Panc1 (cell line): ENCODE results near the gene C5orf52. TPM values are rescaled to one million over a fixed set of nuclear protein-coding genes. Genes with fewer than 3 reads are reported as not detected.
"Not testable (repeated sequence)": the region's sequence is repeated elsewhere in the genome, so short reads cannot be mapped to it uniquely, and the experiment has no call there.

ENCODE experiments used
- ATAC-seq: fragments of 200-7000 bp; cut with Tn5 transposase; 2 replicates; pipeline ENCODE4 v1.9.1; 2020; ENCODE audit warnings: mild to moderate bottlenecking, moderate library complexity
- BruUV-seq: library from RNA; stranded (reverse); fragments of 400-500 nt; replicated peaks from 2 replicates; lab custom pipeline; 2021; lab: Mats Ljungman, UMichigan
- CTCF ChIA-PET: fragments of 300-600 bp; sonication (Branson Sonifier 250); formaldehyde crosslinking; loops from one replicate; lab custom pipeline; 2022; ENCODE audit warnings: antibody characterized with exemption; lab: Charles Lee
- POLR2A ChIA-PET: fragments of 300-600 bp; sonication (Branson Sonifier 250); formaldehyde crosslinking; loops from one replicate; lab custom pipeline; 2022; ENCODE audit warnings: antibody characterized with exemption; lab: Charles Lee
- DNase-seq: peaks from one replicate; pipeline ENCODE4 v3.0.0-alpha.2; 2010; ENCODE audit warnings: low read depth, low spot score
- H3K27ac ChIP-seq: 2 replicates; pipeline ENCODE4 v1.5.1; 2011; ENCODE audit warnings: mild to moderate bottlenecking, low read length, inconsistent platforms
- H3K27me3 ChIP-seq: fragments of 200-500 bp; sonication (Bioruptor generic); 2 replicates; pipeline ENCODE4 v1.6.0; 2014; ENCODE audit warnings: low read length, inconsistent platforms; ENCODE audit not compliant: control insufficient read depth, insufficient read depth
- H3K36me3 ChIP-seq: fragments of 200-500 bp; sonication (Bioruptor generic); 2 replicates; pipeline ENCODE4 v1.5.1; 2014; ENCODE audit warnings: inconsistent platforms, mild to moderate bottlenecking, low read length, moderate library complexity; ENCODE audit not compliant: control insufficient read depth, insufficient read depth
- H3K4me1 ChIP-seq: 2 replicates; pipeline ENCODE4 v1.5.1; 2011; ENCODE audit warnings: inconsistent platforms, mild to moderate bottlenecking, low read length, moderate library complexity; ENCODE audit not compliant: control insufficient read depth, insufficient read depth
- H3K4me3 ChIP-seq, 2 experiments: 2 replicates each; pipeline ENCODE4 v1.5.1; 2011 to 2012; ENCODE audit warnings: low read depth in 2 of 2, low read length in 2 of 2, mild to moderate bottlenecking in 2 of 2, inconsistent platforms in 1 of 2, moderate library complexity in 1 of 2
- H3K9me3 ChIP-seq: fragments of 200-500 bp; sonication (Bioruptor generic); 2 replicates; pipeline ENCODE4 v1.5.1; 2014; ENCODE audit warnings: low read depth, mild to moderate bottlenecking, inconsistent platforms, low read length, moderate library complexity; ENCODE audit not compliant: control insufficient read depth, insufficient read depth
- in situ Hi-C: cut with HindIII; loops from 2 replicates; pipeline ENCODE4 v1.10.0; 2016; ENCODE audit warnings: low sequenced_read_pairs, low pct_unique_long_range_greater_than_20kb
- intact Hi-C: fragments of 100-400 bp; cut with micrococcal nuclease; formaldehyde crosslinking; loops from one replicate; pipeline ENCODE4 v1.10.0; 2022; ENCODE audit not compliant: unreplicated experiment
- total RNA-seq: library from RNA; stranded (reverse); gene quantifications from one replicate; pipeline ENCODE4 v1.2.1, GENCODE V29; 2021; ENCODE audit not compliant: unreplicated experiment

Gene C5orf52
- total RNA-seq, 1 experiment from 2014 or later = not detected

GRCh38 chr5:157726607-157727006 lies 55.3 kb downstream of the C5orf52 start:
- H3K4me1 ChIP-seq, H3K36me3 ChIP-seq, POLR2A ChIA-PET, H3K9me3 ChIP-seq, H3K27ac ChIP-seq, in situ Hi-C loops, intact Hi-C loops, H3K4me3 ChIP-seq, ATAC-seq, H3K27me3 ChIP-seq, DNase-seq, BruUV-seq, CTCF ChIA-PET: not testable (repeated sequence)

GRCh38 chr5:157727858-157728257 lies 56.5 kb downstream of the C5orf52 start:
- in situ Hi-C loops, H3K4me1 ChIP-seq, H3K27ac ChIP-seq, DNase-seq, H3K36me3 ChIP-seq, CTCF ChIA-PET, BruUV-seq, POLR2A ChIA-PET, H3K4me3 ChIP-seq, H3K27me3 ChIP-seq, intact Hi-C loops, ATAC-seq, H3K9me3 ChIP-seq: not testable (repeated sequence)

Other genes with a start within 250 kb of the C5orf52 start
- not detected for gene NIPAL4, start 211.3 kb upstream of the C5orf52 start, total RNA-seq
- gene ADAM19, start 95.8 kb upstream of the C5orf52 start, total RNA-seq = 3.5 TPM
- gene SOX30, start 19.1 kb upstream of the C5orf52 start, total RNA-seq = not detected
- 15.4 TPM for gene THG1L, start 59.9 kb downstream of the C5orf52 start, total RNA-seq
- gene LSM11, start 72.2 kb downstream of the C5orf52 start, total RNA-seq = 1.6 TPM
- 81.6 TPM for gene CLINT1, start 187.6 kb downstream of the C5orf52 start, total RNA-seq